Measurements from ENCODE around the gene GBF1.

DNA sequence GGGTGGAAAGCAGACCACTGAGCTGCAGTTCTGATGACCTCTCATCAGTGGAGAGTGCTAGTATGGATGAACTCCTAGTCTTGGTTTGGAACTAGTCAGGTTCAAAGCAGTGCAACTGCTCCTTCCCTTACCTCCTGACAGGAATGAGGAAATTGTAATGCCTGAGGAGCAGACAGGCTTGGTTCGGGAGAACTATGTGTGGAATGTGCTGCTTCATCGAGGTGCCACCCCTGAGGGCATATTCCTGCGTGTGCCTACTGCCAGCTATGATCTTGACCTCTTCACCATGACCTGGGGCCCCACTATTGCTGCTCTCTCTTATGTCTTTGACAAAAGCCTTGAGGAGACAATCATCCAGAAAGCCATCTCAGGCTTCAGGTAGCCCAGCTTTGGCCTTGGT is 122.7 kb downstream of the GBF1 start:
- TF ChIP-seq CTCF (IDR thresholded peaks at IDR 0.05) (no peak), POLR2A (IDR thresholded peaks at IDR 0.05) (no peak), EP300 (IDR thresholded peaks at IDR 0.05) (no peak)

Data from gastroesophageal sphincter (tissue), 3 donors.